SK-N-MC (cell line): ENCODE data around the gene SH3D19.

Experiments used
- EZH2 ChIP-seq: fragments of 200-600 bp; sonication (generic); IDR thresholded peaks from one replicate; pipeline ENCODE4 v1.6.1; 2017; ENCODE audit warnings: antibody characterized with exemption
- POLR2AphosphoS5 ChIP-seq: IDR thresholded peaks from 2 replicates; pipeline ENCODE4 v1.6.1; 2012; ENCODE audit warnings: mild to moderate bottlenecking, low read depth, low read length, borderline replicate concordance

DNA sequence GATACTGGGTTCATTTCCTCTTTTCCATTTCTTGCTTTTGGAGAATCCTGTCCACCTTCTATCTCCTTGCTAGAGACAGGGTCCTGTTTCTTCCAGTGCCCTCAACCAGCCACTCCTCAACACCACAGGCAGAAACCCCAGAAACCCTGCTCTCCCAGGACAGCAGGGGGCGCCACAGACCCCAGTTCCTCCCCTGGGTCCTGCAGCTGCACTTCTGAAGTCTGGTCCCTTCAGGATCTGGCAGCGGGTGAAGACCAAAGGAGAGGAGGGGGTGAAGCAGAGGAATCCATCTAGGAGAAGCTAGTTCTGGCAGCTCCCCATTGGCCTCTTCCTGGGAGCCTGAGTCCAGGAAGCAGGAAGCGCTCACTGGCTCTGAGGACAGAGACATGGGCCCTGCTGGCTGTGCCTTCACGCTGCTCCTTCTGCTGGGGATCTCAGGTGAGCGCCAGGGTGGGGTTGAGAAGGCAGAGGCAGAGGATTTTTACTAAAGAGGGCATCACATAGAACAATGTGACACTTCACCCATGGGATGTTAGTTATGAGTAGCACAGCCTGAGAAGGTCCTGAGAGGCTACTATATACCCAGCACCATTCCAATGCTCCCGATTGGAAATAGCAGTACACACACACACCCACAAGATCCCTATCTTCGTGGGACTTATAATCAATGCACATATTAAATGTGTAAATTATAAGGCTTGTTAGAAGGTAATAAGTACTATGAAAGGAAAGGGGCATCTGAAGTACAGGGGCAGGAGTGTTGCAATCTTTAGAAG, 48.4 kb downstream of the SH3D19 start, which contains the start of gene PRSS48:
- no peak for TF ChIP-seq POLR2AphosphoS5
- TF ChIP-seq EZH2, result no peak
